Stimulated activated CD4-positive, alpha-beta T cell treated with anti-CD3 and anti-CD28 coated beads, Interleukin-1b, Interleukin-23, amount 100 ng/mL, for 24 hours (primary cell): ENCODE data around the gene KLHL29.
A peak's percentile ranks its signal among the peaks of the same experiment; 100 is the strongest.

Experiments
- DNase-seq, 4 experiments: peaks; one replicate each; pipeline ENCODE4 v3.0.0-alpha.2; 2020; ENCODE audit warnings: low read depth in 4 of 4, low spot score in 1 of 4

KLHL29 gene

GRCh38 chr2:23491591-23492336 lies 106.8 kb downstream of the KLHL29 start:
- no peak for DNase-seq

- no peak for DNase-seq
These were observed 107.3 kb downstream of the KLHL29 start for GRCh38 chr2:23492337-23492675.

DNA sequence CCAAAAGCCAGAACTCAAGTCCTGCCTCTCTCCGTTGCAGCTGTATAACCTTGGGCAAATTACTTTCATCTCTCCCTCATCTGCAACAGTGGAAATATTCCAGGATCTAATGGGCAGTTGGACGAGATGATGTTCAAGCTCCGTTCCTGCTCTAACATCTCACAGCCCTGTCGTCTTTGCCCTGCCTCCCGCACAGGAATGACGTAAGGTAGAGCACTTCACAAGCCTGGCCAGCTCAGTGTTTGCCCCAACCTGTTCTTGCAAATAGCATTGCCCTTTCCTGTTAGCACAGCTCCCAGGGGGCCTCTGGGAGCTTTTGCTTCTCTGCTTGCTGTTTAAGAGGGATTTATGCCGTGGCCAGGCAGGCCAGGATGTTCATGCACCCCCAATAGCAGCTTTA lies 107.9 kb downstream of the KLHL29 start:
- no peak for DNase-seq

- no peak for DNase-seq
These were observed 108.9 kb downstream of the KLHL29 start for GRCh38 chr2:23493846-23494245.

DNA sequence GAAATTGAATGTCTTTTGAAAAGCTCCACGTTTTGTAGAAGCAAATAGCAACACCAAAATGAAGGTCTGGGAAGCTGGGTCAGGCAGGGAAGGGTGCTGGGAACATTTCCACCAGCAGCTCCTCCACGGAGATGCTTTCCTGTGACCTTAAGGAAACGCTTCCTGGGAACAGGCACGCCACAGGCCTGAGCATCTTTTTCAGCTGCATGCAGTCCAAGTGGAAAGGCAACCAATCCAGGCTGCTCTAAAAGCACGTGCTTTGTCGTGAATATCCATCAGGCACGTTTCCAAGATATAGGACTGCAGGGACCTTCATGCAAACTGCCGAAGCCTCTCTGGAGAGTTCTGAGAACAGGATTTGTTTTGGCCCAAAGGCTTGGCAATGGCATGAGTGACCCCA lies 109.3 kb downstream of the KLHL29 start:
- DNase-seq = no peak

DNA sequence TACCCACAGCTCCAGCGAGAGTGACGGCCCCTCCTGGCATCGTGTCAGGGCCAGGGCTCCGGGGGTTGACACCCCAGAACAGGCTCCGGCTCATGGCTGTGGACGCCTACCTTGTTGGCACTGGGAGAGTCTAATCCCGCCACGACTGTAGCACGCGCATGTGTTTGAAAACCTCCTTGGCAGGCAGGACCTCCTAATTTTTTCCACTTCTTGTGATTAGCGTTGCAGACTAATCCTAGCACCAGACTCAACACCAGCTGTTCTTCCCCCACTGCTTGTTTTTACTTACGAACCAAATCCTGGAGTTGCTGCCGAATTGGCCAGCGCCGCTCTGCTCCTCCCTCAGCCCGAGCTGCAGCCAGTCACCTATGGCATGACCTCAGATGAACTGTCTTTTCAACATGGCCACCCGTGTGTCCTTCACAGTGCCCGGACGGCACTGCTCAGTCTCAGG lies 110.7 kb downstream of the KLHL29 start:
- DNase-seq = no peak

DNA sequence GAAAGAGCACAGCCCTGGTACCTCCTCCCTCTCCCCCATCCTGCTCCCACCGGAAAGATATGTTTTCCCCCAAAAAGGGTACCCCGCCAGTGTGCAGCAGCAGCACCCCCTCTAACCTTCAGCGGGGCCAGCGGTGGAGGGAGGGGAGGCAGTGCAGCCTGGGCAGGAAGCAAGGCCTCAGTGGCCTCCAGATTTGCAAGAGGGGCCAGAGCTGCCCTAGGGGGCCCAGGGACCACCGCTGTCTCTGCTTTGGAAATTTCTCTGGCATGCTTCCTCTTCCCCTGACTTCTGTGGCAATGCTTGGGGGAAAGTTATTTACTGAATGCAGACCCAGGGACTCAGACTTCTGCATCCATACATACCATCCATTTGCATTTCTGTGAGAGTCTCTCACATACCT lies 111.5 kb downstream of the KLHL29 start:
- DNase-seq = no peak

DNA sequence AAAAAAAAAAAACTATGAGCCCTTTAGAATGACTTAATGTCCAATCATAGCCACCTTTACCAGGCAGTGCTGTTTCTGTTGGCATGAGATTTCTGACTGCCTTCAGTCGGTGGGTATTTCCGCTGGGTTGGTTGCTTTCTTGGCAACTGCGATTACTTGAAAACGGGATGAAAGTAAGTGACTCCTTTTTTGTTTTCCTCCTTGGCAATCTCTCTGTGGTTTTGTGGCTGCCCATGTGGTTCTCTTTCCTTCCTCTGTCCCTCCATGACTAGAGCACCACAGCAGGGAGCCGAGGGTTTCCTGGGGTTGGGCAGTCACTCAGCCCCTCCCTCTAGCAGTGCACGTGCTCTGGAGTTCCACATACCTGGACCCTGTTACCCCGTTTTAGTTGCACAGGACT lies 112.1 kb downstream of the KLHL29 start:
- DNase-seq = peak in 1 of 4 experiments; percentile 24

- DNase-seq = no peak
These were observed 112.6 kb downstream of the KLHL29 start for GRCh38 chr2:23497536-23497935.

GRCh38 chr2:23498943-23499342 lies 114.0 kb downstream of the KLHL29 start:
- DNase-seq = no peak

DNA sequence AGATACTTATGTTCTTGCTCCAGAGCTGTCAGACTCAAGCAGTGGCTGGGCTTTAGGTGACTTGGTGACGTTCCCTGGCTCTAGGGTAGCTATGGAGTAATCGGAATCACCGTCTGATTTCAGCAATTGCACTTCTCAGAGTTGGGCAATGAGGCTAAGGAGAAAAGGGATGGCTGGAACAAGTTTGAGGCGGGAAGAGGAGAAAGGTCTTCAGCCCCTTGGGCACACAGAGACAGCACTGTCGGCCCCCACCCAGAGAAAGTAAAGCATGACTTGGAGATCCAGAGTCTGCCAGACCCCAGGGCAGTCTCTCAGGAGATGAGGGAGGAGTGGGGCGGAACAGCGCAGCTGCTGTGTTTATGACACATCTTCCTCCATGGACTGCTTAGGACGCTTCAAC lies 114.5 kb downstream of the KLHL29 start:
- no peak for DNase-seq

GRCh38 chr2:23500836-23501235 lies 115.9 kb downstream of the KLHL29 start:
- no peak for DNase-seq

GRCh38 chr2:23502096-23502495 lies 117.1 kb downstream of the KLHL29 start:
- DNase-seq = no peak

DNA sequence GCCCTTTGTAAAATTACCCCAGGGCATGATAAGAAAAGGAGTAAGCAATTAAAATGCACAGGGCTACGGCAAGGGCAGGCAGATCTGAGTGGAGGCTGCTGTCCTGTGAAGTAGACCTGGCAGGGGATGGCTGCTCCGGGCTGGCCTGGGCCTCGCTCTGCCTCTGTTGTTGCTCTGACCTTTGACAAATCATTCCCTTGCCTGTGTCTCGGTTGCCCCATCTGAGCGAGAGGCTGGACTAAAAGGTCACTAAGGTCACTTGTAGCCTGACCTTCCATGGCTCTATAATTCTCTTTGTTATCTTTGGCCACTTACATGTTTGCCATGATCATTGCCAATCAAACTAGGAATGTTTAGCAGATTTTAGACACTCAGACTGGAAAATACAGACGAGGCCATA lies 118.1 kb downstream of the KLHL29 start:
- no peak for DNase-seq

DNA sequence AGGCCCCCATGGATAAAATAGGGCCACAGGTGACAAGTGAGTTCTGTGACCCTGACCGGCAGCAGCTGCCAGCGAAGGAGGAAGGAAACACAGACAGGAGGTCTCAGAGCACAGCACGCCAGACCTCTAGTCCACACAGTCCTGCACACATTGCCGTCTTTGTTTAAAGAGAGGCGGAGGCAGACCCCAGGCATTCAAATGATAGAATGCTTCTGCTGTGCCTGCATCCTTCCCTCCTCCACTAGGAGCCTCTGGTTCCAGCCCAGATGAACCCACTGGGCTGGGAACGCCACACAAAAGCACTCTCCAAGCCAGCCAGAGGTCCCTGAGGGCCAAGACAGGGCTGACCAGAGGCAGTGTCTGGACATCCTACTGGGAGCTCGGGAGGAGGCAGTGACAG lies 118.7 kb downstream of the KLHL29 start:
- no peak for DNase-seq

DNA sequence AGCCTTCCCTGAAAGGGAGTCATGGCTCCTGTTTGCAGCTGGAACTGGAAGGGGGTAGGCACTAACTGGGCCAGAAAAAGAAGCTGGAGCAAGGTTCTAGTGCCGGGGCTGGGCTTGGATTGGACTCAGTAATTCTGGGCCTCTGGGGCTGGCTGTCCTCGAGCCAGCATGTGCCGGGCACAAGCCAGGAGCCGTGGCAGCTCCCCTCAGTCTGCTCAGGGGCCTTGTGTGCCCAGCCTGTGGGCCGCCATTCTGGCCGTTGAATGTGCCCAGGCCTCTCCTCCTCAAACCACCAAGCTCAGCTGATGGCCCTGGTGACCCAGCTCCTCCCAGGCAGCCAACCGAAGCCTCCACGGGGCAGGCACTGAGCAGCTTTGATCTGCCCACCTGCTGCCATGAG lies 119.6 kb downstream of the KLHL29 start:
- no peak for DNase-seq

GRCh38 chr2:23505218-23505983 lies 120.4 kb downstream of the KLHL29 start:
- no peak for DNase-seq

GRCh38 chr2:23505984-23506380 lies 121.0 kb downstream of the KLHL29 start:
- no peak for DNase-seq

GRCh38 chr2:23506531-23507266 lies 121.7 kb downstream of the KLHL29 start:
- DNase-seq = no peak

DNA sequence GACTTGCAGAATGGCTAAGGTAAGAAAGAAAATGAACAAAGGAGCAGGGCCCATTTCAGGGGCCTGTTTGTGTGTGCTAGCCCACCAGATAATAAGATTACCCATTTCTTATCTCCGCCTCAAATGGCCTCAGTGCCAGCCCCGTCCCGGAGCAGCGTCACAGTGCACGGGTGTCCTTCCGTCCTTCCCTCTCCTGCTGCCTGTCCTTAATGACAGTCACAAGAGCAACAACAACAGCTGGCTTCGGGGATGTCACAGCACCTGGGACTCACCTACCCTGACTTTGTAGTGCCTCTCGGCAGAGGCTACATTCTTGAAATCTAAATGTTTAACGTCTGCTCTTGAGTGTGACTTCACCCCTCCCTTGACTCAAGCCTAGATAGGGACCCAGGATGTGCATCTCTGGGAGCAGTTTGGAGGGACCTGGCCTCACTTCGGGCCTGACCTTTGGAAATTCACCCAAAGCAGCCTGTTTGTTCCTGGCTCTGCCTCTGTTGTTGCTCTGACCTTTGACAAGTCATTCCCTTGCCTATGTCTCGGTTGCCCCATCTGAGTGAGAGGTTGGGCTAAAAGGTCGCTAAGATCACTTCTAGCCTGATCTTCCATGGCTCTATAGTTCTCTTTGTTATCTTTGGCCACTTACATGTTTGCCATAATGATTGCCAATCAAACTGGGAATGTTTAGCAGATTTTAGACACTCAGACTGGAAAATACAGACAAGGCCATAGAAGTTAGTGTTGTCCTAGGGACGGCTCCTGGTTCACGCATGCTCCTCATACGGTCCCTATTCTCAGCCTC lies 122.5 kb downstream of the KLHL29 start:
- no peak for DNase-seq

DNA sequence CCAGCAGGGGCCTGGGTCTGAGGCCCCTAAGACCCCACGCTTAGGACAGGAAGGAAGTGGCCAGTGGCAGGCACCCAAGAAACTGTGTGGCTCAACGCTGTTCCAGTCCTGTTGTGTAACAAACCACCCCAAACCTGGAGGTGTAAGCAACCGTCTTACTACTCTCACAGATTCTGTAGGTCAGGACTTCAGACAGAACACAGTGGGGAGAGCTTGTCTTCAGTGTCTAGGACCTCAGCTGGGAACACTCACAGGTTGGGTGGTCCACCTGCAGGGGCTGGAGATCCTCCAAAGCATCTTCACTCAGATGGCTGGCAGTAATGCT lies 123.0 kb downstream of the KLHL29 start:
- no peak for DNase-seq
